Measurements from ENCODE around the gene IGF2R.
"Not testable (repeated sequence)": the region's sequence is repeated elsewhere in the genome, so short reads cannot be mapped to it uniquely, and the experiment has no call there.

Gene IGF2R

GRCh38 chr6:160078883-160079685, 110.2 kb downstream of the IGF2R start:
- DNase-seq: no peak

- DNase-seq: no peak
Measured at GRCh38 chr6:160079686-160080043, 110.8 kb downstream of the IGF2R start.

DNA sequence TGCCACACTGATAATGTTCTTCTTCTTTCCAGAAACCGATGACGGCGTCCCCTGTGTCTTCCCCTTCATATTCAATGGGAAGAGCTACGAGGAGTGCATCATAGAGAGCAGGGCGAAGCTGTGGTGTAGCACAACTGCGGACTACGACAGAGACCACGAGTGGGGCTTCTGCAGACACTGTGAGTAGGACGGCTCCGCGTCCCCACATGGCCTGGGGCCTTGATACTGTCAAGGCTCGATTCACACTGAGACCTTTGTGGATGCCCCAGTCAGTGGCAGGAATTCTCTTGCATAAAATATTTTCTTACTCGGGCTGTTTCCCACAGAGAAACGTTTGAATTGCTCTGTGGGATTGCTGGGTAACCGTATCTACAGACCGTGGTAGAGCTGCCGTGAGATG, 111.2 kb downstream of the IGF2R start:
- DNase-seq: no peak

DNA sequence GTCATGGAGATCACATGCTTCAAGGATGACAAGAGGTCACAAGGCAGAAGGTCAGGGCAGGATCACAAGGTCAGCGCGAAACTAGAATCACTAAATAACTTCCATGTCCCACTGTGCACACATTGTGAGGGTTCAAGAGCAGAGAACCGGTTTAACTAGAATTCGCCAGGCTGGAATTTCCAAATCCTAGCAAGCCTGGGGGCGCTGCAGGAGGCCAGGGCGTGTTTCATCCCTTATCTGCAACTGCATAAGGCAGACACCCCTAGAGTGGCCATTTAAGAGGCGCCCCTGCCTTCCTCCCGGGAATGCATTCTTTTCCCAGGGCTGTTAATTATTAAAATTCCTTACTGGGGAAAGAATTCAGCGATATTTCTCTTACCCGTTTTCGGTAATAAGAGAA, 112.5 kb downstream of the IGF2R start:
- no peak for DNase-seq

- DNase-seq: no peak
Measured at GRCh38 chr6:160082627-160083026, 113.7 kb downstream of the IGF2R start.

- DNase-seq: no peak
Measured at GRCh38 chr6:160084198-160084776, 115.4 kb downstream of the IGF2R start.

DNA sequence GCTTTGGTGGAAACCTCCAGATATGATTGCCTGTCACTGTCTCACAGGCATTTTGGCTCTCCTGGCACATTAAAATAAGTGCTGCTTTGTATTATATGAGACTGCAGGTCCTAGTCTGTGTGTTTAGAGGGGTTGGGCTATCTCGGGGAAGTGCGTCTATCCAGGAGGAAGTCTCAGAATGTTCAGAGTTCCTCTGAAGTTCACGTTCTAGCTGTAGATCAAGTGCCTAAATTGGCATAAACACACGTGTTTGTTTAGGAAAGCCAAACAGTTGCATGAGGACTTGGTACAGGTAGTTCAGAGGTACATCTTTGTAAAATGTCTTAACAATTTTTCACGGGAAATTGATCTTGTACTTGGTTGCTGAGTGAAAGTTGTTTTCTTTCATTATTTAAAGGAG, 116.3 kb downstream of the IGF2R start:
- DNase-seq: no peak

- no peak for DNase-seq
Measured at GRCh38 chr6:160085713-160086505, 117.0 kb downstream of the IGF2R start.

DNA sequence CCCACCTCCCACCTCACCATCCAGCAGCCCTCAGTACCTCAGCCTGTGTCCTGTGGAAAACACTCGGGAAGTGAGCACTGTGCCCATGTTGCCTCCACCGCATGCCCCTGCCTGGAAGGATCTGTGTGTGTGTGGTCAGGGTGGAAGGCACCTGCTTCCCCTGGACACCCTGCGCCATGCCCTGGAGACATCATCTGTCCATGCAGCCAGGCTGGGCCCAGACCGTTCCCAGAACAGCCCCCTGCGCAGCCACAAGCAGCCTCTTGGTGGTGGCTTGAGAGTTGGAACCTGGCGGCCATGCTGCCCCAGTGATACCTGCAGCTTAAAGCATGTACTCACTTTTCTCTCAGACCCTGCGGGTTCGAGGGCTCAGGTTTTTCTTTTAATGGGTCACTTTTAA, 117.9 kb downstream of the IGF2R start:
- no peak for DNase-seq

GRCh38 chr6:160088069-160088783, 119.3 kb downstream of the IGF2R start:
- no peak for DNase-seq

- no peak for DNase-seq
Measured at GRCh38 chr6:160088784-160089533, 120.1 kb downstream of the IGF2R start.

GRCh38 chr6:160089534-160089897, 120.6 kb downstream of the IGF2R start:
- no peak for DNase-seq

DNA sequence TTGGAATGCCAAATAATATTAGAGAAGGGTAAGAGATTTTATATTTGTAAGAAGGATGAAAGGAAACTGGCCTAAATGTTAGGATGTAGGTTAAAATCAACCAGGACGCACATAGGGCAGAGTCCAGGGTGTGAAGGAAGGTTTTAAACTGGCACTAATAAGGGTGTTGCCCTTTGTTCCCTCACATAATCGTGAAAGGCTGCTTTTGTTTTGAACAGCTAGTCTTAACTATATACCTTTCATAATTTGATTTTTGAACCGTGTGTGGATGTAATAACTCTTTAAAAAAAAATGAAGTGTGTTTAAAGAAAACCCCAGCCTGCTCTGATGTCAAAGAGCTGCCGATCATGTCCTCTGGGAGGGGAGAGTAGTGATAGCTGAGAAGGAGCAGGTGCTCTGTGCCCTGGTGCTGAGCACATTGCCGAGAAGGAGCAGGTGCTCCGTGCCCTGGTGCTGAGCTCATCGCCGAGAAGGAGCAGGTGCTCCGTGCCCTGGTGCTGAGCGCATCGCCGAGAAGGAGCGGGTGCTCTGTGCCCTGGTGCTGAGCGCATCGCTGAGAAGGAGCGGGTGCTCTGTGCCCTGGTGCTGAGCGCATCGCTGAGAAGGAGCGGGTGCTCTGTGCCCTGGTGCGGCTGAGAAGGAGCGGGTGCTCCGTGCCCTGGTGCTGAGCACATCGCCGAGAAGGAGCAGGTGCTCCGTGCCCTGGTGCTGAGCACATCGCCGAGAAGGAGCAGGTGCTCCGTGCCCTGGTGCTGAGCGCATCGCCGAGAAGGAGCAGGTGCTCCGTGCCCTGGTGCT, 121.8 kb downstream of the IGF2R start:
- not testable (repeated sequence) for DNase-seq

DNA sequence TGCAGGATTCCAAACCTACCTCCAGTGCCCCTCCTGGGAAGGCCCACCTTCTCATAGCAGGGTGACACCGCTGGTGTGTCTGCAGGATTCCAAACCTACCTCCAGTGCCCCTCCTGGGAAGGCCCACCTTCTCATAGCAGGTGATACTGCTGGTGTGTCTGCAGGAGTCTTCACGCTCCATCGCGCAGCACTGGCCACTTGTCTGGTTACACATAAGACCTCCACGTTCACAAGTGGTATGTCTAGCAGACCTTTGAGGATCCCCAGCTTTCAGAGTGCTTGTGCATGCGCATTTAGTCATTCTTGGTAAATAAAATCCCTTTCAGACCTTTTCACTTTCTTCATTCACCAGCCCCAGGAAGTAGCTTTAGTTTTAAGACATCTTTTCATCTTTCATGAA, 123.3 kb downstream of the IGF2R start:
- not testable (repeated sequence) for DNase-seq

GRCh38 chr6:160092602-160093001, 123.7 kb downstream of the IGF2R start:
- no peak for DNase-seq

- no peak for DNase-seq
Measured at GRCh38 chr6:160093061-160093460, 124.2 kb downstream of the IGF2R start.

DNA sequence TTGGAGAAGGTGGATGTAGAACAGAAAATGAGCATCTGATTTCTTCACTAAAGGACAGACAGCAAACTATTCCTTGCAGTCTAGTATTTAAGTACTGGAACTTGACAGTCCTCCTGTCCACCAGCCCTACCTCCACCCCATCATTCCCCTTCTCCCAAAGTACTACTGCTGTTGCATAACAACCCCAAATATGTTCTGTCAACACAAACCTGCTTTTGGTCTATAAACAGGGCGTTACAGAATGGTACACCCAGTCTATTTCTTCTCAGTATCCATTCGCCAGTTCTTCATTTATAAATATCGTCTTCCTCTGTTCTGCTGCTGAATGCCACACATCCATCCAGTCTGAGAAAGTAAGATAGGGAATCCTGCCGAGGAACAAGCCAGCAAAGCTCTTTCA, 125.1 kb downstream of the IGF2R start:
- DNase-seq: no peak

DNA sequence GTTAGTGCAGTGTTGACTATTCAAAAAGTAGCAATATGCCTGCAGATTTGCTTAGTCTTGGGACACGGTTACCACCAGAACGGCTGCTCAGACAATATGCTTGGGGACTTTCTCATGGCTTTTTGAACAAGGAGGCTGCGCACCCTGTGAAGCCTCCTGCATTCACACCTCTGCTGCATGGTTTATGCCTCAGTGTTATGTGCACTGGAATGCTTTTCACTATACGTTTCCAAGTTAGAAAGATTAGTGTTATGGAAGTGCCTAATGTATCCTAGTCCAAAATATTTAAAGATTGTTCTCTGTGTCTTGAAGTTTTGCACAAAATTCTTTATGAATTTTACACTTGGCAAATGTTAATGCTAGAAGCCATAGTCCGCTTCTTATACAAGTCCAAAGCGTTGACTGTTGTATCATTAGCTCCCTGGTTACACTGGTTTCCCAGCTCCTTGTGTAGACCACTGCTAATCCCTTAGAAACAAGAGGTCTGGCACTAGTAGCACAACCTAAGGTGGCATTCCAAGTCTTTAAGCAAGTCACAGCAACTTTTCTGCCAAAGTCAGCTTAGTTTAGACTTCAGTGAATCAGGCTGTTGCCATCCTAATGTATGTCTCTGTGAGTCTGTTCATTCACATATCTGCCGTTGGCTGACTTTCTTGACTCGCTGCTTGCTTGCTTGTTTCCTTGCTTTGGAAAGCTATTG, 126.4 kb downstream of the IGF2R start:
- DNase-seq: no peak

GRCh38 chr6:160101277-160102205, 132.7 kb downstream of the IGF2R start:
- DNase-seq: no peak

- DNase-seq: no peak
Measured at GRCh38 chr6:160102399-160102798, 133.5 kb downstream of the IGF2R start.

Data from activated CD4-positive, alpha-beta T cell treated with anti-CD3 and anti-CD28 coated beads, Interleukin-2, amount 50 U/mL, for 1 hour (primary cell).